ENCODE data around the gene CNN2.

DNA sequence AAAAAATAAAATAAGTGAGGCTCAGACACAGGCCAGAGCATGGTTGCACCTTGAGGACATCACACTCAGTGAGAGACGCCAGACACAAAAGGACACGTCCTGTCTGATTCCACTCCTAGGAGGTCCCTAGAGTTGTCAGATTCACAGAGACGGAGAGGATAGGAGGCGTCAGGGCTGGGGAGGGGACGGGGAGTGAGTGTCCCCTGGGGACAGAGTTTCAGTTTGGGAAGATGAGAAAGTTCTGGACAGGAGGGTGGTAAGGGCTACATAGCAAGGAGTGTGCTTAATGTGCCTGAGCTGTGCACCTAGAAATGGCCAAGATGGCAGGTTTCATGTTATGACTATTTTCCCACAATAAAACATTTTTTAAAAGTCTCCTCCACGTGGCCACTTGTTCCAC, 28.3 kb upstream of the CNN2 start:
- no peak for TF ChIP-seq CTCF (IDR thresholded peaks at IDR 0.05)
- TF ChIP-seq POLR2A (IDR thresholded peaks at IDR 0.05) = no peak

Measured in thyroid gland (tissue), 4 donors.